HG03095 (cell line): ENCODE measurements around the gene OMA1.
"Not testable (repeated sequence)": the region's sequence is repeated elsewhere in the genome, so short reads cannot be mapped to it uniquely, and the experiment has no call there.

Experiments used
- ATAC-seq: cut with Tn5 transposase; IDR thresholded peaks from one replicate; pipeline ENCODE4 v1.9.1; 2021; ENCODE audit warnings: moderate library complexity; ENCODE audit not compliant: unreplicated experiment

The OMA1 gene

GRCh38 chr1:58574816-58575215 lies 28.3 kb upstream of the OMA1 start:
- ATAC-seq = no peak

GRCh38 chr1:58573705-58574591 lies 27.4 kb upstream of the OMA1 start:
- peak; percentile 96 for ATAC-seq

- peak; percentile 31 for ATAC-seq
Observed at GRCh38 chr1:58573138-58573537, 26.6 kb upstream of the OMA1 start.

GRCh38 chr1:58572690-58573089 lies 26.2 kb upstream of the OMA1 start:
- ATAC-seq = no peak

- ATAC-seq = no peak
Observed at GRCh38 chr1:58571616-58572015, 25.1 kb upstream of the OMA1 start.

- no peak for ATAC-seq
Observed at GRCh38 chr1:58570817-58571216, 24.3 kb upstream of the OMA1 start.

GRCh38 chr1:58570094-58570493 lies 23.6 kb upstream of the OMA1 start:
- no peak for ATAC-seq

GRCh38 chr1:58568911-58569310 lies 22.4 kb upstream of the OMA1 start:
- ATAC-seq = no peak

- ATAC-seq = no peak
Observed at GRCh38 chr1:58568271-58568860, 21.8 kb upstream of the OMA1 start.

- no peak for ATAC-seq
Observed at GRCh38 chr1:58566339-58566738, 19.8 kb upstream of the OMA1 start.

- ATAC-seq = not testable (repeated sequence)
Observed at GRCh38 chr1:58563715-58564114, 17.2 kb upstream of the OMA1 start.

- ATAC-seq = no peak
Observed at GRCh38 chr1:58561633-58562032, 15.1 kb upstream of the OMA1 start.

GRCh38 chr1:58555393-58555792 lies 8.9 kb upstream of the OMA1 start:
- no peak for ATAC-seq

- ATAC-seq = no peak
Observed at GRCh38 chr1:58551186-58552140, 4.9 kb upstream of the OMA1 start.

- not testable (repeated sequence) for ATAC-seq
Observed at GRCh38 chr1:58549291-58549690, 2.8 kb upstream of the OMA1 start.

- no peak for ATAC-seq
Observed at GRCh38 chr1:58548371-58548770, 1.8 kb upstream of the OMA1 start.

- ATAC-seq = peak; percentile 48
Observed at GRCh38 chr1:58545591-58546519, 671 bp downstream of the OMA1 start.

- no peak for ATAC-seq
Observed at GRCh38 chr1:58543260-58543659, 3.3 kb downstream of the OMA1 start.

GRCh38 chr1:58539553-58539952 lies 7.0 kb downstream of the OMA1 start:
- ATAC-seq = no peak

GRCh38 chr1:58538821-58539220 lies 7.7 kb downstream of the OMA1 start:
- no peak for ATAC-seq
